Fibroblast of skin of left biceps (primary cell): ENCODE data around the gene WDR5B.
"Not testable (repeated sequence)": the region's sequence is repeated elsewhere in the genome, so short reads cannot be mapped to it uniquely, and the experiment has no call there.

Source experiments
- DNase-seq, 2 experiments: peaks; one replicate each; pipeline ENCODE4 v3.0.0-alpha.2; 2013; ENCODE audit warnings: low read depth in 2 of 2

WDR5B gene

DNA sequence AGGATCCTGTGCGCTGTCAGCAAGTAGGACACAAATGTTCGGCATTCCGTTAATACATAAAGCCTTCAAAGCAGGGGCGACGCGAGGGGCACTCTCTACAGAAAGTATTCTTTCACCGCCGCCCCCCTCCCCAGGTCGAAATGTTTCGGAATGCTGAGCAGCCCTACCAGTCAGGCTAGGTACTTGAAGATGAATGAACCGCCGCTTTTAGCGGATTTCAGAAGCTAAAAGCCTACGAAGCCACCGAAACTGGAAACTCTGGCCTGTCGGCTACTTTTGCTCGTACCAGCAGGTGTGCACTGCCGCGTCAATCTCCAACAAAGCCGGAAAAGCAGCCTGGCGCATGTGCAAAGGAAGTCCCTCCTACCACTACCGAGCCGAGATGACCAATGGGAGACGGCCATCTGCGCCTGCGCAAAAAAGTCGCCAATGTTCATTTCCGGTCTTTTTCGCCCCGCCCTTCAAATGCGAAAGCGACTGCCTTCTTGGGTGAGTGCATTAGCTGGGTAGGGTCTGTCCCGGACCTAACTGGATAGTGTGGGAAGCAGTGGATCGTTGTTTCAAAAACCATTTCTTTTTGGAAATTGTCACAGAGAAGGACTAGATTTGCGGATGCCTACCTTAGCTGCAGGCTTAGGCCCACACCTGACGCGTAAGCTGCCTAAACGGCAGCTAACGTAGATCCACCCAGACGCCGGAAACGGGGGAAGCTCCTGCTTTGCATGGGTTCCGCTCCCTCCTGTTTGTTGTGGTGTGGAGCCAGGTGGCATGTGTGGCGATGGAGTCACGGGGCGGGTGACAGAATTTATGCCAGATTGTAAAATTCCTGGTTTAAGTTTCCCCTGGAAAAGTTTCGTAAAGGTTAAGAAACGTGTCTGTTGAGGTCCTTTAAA, at the start of gene WDR5B:
Gene WDR5B, minus strand, starts transcription at position 301 of the 893 bp plus-strand sequence. CDS start 534 bp downstream, outside the sequence.
- DNase-seq = peak; percentile 91 to 93

DNA sequence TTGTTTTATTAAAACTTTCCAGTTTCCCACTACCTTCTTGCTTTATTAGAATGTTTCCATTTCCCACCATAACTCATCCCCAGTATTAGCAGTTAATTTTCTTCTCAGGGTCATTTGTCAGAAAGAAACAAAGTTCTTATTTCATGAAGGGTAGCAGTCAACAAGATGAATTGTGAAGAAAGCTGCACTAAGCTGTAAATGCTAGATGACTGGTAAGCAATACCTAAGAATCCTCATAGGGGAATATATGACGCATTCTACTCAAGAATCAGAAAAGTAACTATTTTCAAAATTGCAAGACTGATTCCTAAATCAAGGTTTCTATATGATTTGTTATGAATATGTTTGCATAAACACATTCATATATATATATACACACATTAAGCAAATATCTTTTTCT, 48.8 kb upstream of the WDR5B start:
- no peak for DNase-seq

DNA sequence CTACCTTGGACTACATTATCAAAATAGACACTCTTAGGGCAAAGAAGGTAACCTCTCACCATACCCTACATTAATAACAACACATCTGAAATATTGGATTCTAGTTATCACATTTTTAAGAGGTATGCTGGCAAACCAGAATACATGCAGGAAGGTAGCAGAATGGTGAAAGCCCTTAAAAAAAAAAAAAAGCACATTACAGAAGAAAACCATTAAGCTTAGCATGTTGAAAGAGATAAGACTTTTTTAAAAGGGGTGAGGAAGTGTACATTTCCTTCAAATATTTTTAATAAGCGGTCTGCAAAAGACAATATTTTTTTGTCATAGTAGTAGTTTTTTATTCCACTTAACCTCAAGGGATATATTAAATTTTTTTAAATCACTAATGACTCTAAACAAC, 46.5 kb upstream of the WDR5B start:
- no peak for DNase-seq

DNA sequence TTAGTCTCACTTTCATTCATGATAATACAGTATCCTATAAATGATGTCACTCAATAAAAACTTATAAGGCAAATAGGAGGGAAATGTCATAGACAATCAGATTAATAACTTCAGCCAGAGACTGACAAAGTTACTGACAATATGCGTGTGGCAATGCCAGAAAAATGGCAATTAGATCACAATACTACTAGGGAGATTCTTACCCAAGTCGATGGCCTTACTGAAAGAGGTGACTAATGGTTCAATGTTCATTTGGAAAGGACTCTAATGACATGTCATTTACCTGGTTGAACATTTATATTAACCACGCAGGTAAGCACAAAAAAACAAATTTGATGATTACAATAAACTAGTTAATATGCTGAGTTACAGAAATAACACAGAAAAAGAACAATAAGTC, 45.9 kb upstream of the WDR5B start:
- no peak for DNase-seq

DNA sequence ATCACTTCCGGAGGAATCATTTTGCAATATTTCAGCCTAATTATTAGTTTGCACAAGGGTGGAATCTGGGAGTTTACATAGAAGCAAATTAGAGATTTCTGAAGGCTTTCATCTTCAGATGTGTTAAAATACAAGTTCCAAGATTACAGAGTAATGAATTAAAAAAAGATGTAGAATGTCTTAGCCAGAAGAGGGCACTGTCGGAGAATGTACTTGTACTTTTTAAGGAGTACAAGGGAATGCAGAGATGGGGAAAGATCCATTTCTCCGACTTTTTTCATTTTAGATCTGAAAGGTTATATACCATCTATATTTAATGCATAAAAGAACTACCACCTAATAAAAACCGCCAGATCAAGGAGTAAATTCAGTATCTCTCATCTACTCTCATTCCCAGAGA, 43.1 kb upstream of the WDR5B start:
- DNase-seq = peak in 1 of 2 experiments; percentile 15

DNA sequence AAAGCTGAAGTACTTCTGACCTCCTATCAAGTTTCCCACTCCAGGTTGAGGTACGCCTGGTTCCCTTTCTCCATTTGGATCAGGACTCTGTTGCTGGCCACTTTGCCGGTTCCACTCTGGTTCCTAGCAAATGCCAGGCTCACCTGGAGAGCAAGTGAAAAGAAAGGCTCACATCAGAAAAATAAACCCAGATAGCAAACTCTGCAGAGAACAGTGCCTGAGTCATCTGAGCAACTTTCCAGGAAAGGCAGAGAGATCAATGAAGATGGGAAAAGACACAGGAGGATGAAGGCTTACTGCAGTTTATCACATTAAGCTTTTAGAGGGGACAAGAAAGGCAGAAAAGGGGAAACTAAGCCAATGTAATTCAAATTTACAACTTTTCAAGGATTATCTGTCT, 41.8 kb upstream of the WDR5B start:
- no peak for DNase-seq

DNA sequence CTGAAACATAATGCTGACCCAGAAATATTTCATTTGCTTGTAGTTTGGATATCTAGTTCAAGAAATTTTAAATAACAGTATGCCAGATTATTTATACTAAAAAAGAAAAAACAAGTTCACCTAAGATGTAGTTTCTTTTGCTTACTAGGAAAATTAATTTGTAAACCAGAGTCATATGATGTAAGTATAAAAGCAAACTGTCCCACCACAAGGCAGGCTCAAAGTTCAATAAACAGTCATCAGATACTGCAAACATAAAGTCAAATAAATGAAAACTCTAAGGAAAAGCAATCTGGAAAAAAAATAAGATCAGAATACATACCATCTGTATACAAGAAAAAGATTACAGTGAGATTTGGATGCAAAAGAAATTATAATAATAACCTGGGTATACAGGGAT, 40.2 kb upstream of the WDR5B start:
- DNase-seq = no peak

DNA sequence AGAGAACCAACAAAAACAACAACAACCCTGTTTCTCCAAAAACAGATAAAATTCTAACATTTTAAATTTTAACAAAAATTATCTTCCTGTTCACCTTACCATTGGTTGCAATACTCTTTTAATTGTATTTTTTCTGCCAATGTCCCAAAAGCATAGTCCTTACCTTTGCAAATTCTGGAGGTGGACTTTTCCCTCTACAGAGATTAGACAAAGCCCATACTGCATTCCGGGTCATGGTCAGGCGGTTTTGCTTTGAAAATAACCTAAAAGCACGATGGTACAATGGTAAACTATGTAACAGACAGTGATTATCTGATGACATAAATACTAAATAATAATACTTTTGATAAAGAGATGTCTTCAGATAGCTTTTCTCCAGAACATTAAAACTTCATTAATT, 35.5 kb upstream of the WDR5B start:
- DNase-seq = no peak

DNA sequence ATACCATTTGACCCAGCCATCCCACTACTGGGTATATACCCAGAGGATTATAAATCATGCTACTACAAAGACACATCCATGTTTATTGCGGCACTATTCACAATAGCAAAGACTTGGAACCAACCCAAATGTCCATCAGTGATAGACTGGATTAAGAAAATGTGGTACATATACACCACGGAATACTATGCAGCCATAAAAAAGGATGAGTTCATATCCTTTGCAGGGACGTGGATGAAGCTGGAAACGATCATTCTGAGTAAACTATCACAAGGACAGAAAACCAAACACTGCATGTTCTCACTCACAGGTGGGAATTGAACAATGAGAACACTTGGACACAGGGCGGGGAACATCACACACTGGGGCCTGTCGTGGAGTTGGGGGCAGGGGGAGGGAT, 32.4 kb upstream of the WDR5B start:
- not testable (repeated sequence) for DNase-seq

DNA sequence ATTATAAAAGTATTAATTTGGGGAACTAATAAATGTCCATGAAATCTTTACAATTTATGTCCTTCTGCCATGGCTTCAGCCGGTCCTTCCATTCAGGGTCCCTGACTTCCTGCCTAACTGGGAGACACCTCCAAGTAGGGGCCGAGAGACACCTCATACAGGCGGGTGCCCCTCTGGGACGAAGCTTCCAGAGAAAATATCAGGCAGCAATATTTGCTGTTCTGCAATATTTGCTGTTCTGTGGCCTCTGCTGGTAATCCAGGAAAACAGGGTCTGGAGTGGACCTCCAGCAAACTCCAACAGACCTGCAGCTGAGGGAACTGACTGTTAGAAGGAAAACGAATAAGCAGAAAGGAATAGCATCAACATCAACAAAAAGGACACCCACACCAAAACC, 28.6 kb upstream of the WDR5B start:
- DNase-seq = not testable (repeated sequence)

DNA sequence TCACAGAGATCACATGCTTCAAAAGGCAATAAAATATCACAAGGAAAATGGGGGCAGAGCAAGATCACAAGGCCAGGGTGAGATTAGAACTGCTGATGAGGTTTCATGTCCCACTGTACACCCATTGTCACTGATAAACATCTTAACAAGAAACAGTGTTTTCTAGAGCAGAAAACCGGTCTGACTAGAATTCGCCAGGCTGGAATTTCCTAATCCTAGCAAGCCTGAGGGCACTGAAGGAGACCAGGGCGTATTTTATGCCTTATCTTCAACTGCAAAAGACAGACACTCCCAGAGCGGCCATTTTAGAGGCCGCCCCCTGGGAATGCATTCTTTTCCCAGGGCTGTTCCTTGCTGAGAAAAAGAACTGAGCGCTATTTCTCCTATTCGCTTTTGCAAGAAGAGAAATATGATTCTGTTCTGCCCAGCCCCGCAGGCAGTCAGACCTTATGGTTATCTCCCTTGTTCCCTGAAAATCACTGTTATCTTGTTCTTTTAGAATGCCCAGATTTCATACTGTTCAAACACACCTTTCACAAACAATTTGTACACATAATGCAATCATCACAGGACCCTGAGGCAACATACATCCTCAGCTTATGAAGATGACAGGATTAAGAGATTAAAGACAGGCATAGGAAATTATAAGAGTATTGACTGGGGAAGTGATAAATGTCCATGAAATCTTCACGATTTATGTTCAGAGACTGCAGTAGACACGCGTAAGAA, 28.1 kb upstream of the WDR5B start:
- not testable (repeated sequence) for DNase-seq

DNA sequence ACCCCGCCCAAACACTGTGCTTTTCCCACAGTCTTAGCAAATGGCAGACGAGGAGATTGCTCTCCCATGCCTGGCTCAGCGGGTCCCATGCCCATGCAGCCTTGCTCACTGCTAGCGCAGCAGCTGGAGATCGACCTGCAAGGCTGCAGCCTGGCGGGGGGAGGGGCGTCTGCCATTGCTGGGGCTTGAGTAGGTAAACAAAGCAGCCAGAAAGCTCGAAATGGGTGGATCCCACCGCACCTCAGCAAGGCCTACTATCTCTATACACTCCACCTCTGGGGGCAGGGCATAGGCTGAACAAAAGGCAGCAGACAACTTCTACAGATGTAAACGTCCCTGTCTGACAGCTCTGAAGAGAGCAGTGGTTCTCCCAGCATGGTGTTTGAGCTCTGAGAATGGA, 27.2 kb upstream of the WDR5B start:
- DNase-seq = no peak

DNA sequence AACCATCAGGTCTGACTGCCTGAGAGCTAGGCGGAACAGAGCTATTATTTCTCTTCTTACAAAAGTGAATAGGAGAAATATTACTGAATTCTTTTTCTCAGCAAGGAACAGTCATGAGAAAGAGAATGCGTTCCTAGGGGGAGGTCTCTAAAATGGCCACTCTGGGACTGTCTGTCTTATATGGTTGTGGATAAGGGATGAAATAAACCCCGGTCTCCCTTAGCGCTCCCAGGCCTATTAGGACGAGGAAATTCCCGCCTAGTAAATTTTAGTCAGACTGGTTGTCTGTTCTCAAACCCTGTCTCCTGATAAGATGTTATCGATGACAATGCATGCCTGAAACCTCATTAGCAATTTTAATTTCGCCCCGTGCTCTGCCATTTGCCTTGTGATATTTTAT, 20.1 kb upstream of the WDR5B start:
- no peak for DNase-seq

DNA sequence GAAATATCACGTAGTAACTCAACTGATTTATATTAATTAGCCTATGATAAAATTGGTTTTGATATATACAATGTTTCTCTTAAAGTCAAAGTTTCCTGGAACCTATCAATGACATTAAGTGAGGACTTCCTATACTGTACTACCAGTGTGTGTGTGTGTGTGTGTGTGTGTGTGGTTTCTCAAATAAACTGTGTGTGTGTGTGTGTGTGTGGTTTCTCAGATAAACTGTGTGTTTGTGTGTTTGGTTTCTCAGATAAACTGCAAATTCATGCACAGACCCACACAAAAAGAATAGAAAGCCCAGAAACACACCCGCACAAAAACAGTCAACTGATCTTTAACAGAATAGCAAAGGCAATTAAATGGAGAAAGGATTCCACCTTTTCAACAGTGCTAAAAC, 14.5 kb upstream of the WDR5B start:
- no peak for DNase-seq

DNA sequence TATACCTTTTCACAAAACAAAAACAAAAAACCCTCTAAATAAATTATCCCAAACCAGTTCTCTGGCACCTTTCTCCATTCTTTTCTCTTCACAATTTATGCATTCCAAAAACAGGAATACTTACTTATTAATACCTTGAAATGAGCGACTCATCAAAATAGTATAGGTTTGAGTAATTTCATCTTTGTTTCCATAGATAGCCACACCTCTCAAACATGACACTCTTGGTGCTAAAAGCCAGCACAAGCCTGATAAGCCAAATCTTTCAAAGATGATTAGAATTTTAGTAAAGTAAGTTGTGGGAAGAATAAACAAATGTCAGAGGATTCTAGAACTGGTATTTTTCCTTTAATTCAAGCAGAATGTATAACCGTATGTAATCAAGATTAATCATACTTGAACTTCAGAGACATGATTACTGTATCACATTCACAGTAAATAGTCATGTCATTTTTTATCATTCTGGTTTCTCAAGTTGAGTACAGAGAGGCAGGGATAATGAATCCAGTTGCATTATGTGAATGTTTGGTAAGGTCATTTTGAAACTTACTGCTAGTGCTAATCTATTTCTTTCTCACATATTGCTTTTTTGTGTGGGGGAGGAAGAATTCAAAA, 12.1 kb upstream of the WDR5B start:
- DNase-seq = no peak

DNA sequence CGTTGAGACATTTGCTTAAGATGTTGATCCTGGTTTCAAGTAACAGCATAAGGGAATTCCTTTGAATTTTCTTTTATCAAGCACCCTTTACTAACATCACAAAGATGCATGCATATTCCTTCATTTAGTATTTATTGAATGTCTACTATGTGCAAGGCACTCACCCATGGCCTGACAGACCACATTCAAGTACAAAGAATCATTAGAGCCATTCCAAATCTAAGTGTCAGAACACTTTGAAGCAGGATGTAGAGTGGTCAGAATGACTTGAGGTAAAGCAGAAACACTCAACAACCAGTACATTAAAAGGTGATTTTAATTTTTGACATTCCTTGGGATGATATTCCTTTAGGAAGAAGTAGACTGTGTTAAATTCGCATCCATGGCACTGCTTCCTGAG, 6.0 kb upstream of the WDR5B start:
- no peak for DNase-seq

DNA sequence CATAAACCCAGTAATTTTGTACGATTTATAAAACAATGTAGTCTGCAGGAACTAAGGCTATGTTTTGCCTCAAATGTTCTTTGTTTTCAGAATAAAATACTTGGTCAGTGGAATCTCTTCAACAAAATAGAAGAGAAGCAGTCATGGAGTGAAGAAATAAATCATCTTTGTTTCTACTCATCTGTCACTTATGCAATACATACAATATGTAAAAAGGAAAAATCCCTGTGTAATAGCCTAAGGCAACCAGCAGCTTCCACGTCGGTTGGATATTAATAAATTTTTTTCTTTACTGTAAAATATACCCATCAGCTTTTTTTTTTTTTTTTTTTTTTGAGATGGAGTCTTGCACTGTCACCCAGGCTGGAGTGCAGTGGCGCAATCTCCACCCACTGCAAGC, 5.2 kb upstream of the WDR5B start:
- DNase-seq = no peak

DNA sequence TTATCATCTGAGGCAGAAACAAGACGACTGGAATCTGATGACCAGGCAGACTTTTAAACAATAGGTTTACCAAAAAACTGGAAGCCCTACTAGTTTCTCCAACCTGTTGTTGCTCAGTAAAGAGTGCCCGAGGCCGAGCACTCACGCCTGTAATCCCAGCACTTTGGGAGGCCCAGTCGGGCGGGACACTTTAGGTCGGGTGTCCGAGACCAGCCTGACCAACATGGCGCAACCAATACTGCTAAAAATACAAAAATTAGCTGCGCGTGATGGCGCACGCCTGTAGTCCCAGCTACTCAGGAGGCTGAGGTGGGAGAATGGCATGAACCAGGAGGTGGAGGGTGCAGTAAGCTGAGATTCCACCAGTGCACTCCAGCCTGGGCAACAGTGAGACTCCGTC, 1.1 kb upstream of the WDR5B start:
- no peak for DNase-seq

DNA sequence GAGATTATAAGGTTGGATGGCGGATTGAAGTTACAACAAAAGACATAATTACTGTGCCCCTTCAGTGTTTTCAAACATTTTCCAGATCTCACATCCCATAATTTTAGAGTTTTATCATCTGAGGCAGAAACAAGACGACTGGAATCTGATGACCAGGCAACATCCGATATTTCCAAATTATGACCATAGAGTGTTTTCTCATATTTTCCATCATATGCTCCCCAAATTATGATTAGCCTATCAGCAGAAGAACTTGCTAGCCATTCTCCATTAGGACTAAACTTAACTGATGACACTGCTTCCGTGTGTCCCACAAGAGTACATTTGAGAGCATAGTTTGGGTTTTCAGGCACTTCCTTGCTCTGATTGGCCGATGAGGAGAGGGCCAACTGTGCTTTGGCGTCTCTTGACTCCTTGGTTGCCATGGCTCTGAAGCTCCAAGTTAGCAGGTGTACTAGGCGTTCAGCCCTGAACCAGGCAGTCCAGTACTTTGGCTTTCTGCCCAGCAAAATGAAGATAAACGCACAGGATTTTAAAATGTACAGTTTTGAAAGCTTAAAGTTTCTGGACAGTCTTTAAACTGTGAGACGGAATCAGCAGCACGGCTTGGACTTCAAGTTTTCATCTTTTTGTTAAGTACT, 638 bp downstream of the WDR5B start:
- DNase-seq = no peak

DNA sequence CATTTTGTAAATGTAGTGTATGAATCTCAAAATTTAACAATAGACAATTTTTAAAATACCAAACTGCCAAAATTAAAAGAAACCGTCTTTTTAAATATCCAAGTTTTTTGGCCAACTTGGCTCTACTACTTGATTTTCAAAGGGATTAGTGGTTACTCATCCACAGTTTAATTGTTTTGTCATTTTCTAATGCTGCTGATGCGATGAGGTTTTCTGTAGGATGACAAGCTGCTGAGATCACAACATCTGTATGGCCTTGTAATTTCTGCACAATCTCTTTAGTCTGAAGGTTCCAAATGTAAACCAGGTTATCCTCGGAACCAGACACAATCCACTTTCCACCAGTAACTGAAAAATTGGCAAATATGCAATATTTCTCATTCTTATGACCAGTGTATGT, 1.5 kb downstream of the WDR5B start:
- no peak for DNase-seq

DNA sequence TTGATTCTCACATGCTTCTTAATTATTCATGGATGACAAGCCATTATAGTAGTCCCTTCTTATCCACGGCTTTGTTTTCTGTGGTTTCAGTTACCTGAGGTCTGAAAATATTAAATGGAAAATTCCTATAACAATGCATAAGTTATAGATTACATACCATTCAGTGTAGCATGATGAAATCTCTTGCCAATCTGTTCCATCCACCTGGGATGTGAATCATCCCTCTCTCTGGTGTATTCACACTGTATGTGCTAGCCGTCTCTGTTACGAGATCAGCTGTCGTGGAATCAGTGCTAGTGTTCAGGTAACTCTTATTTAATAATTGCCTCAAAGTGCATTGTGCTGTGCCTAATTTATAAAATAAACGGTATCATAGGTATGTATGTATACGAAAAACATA, 5.2 kb downstream of the WDR5B start:
- DNase-seq = no peak

DNA sequence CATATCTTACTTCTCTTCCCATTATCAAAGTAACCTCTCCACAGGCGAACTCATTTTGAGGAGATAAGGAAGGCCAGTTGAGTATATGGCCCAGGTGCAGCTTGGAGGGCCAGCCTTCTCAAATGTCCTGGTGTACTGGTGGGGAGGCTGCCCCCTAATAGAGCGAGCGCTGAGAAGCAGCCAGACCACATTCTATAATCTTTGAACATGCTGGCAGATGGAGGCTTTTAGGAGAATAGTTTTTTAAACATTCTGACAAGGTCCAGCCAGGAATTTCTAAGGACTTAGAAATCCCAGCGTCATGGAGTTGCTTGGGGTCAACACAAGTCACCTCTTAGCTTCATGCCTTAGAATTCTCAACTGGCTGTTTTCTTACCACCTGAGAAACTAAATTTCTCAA, 5.8 kb downstream of the WDR5B start:
- no peak for DNase-seq
